GM18907 (cell line): ENCODE measurements around the gene ZIC2.

Experiments
- ATAC-seq: cut with Tn5 transposase; IDR thresholded peaks from one replicate; pipeline ENCODE4 v1.9.1; 2021; ENCODE audit warnings: mild to moderate bottlenecking, moderate library complexity; ENCODE audit not compliant: unreplicated experiment

Gene ZIC2

DNA sequence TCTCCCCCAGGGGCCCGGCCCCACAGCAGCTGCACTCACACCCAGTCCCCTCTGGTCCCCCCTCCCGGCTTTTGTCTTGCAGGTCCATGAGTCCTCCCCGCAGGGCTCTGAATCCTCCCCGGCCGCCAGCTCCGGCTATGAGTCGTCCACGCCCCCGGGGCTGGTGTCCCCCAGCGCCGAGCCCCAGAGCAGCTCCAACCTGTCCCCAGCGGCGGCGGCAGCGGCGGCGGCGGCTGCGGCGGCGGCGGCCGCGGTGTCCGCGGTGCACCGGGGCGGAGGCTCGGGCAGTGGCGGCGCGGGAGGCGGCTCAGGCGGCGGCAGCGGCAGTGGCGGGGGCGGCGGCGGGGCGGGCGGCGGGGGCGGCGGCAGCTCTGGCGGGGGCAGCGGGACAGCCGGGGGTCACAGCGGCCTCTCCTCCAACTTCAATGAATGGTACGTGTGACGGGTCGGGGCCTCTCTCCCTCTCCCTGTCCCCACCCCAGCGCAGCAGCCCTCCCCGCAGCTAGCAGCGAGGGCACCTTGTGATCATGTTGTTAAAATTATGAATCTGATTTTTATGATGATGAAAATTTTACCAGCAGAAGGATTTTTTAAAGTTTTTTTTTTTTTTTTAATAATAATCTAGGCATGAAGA, 3.8 kb downstream of the ZIC2 start:
- ATAC-seq = no peak

DNA sequence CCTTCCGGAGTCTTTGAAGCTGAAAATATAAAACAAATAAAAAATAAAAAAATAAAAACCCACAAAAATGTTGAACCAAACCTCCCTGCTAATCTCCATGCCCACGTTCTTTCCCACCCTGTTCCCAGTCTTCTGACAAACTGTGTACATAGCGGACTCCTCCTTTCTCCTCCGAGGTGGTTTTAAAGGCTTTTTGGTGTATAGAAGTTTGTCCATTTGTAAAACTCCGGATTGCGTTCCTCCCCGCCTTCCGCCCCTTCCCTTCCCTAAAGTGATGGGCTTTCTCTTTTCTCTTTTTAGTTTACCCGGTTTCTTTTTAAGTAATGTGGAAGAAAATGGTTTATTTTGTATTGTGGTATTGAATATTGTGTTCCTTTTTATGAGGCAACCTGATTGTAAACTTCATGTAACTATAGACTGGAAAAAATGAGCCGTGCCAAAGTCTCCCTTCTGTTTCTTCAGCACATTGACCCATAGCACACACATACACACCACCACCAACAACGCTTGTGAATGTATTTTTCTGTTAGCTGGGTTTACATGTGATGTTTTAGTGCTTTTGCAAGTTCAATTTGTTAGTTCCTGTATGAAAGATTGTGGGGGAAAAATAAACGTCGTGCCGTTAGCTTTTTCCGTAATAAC, 4.4 kb downstream of the ZIC2 start:
- no peak for ATAC-seq

DNA sequence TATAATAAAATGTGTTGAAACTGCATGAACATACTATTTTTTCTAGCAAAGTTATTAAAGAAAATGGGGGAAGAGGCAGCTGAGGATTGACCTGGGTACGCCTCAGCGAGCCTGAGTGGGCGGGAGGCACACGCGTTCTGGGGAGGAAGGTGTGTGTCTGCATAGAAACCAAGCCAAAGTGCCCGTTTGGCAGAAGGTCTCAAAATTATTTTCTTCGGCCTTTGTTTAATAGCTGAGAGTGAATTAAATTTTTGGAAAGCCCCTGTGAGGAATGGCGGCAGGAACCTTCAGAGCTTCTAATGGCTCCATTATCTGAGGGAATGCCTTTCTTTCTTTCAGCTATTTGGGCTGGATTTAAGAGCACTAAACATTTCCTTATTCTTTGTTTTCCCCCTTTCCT, 5.2 kb downstream of the ZIC2 start:
- ATAC-seq = no peak

GRCh38 chr13:99987154-99988019, 5.8 kb downstream of the ZIC2 start:
- ATAC-seq = no peak

DNA sequence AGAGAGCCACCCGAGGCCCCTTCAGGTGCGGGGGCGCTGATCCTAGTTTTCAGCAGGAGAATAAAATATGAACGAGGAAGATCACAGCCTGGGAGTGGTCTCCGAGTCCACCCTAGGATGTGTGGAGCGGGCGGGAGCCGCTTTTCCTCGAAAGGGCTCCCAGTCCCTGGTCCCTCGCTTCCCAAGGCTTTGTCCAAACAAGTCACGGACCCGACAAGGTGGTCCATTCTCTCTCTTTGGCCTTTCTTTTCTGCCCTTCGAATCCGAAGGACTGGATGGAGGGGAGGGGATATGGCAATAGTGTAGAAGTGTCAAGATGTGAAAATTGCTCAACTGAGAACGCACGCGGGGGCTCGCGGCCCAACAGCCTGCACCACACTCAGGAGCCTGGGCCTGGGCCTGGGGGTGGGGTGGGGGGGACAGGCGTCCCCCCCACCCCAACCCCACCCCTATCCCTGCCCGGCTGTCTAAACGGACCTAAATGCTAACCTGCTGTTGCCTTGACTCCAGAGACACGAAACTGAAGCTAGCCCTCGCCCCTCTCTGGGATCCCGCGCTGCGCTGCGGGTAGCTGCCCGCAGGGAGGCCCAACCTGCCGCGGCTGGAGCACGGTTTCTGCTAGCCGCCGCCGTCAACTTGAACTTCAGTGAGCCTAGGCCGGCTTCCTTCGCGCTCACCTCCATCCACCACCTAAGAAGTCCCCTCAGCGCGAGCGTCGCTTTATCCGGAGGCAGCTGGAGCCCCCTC, 7.1 kb downstream of the ZIC2 start:
- no peak for ATAC-seq

- no peak for ATAC-seq
Measured at GRCh38 chr13:99989276-99990125, 7.9 kb downstream of the ZIC2 start.

DNA sequence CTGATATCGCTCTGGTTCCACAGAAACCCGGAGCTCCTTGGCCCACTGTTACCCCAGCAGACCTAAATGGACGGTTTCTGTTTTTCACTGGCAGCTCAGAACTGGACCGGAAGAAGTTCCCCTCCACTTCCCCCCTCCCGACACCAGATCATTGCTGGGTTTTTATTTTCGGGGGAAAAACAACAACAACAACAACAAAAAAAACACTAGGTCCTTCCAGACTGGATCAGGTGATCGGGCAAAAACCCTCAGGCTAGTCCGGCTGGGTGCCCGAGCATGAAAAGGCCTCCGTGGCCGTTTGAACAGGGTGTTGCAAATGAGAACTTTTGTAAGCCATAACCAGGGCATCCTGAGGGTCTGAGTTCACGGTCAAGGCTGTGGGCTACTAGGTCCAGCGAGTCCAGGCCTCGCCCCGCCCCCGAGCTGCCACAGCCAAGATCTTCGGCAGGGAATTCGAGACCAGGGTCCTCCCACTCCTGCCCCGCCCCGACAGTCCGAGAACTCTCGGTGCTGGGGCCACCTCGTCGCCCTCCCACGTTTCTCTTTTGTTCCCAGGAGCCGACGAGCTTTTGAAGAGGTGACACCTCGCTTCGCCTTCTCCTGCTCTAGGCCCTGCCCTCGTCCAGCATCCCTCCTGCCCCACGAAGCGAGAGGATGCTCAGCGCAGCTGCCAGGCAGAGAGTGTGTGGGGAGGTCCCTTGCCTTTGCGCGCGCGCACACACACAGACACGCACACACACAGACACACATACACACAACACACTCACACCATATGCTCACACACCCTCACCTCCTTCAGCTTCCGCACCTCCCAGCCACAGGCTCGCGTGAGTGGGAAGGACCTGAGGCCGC, 8.8 kb downstream of the ZIC2 start:
- no peak for ATAC-seq

GRCh38 chr13:99991013-99991827, 9.6 kb downstream of the ZIC2 start:
- ATAC-seq = no peak

- ATAC-seq = no peak
Measured at GRCh38 chr13:99991828-99992775, 10.5 kb downstream of the ZIC2 start.

GRCh38 chr13:99992949-99993351, 11.4 kb downstream of the ZIC2 start:
- ATAC-seq = no peak

- ATAC-seq = no peak
Measured at GRCh38 chr13:99993660-99994637, 12.4 kb downstream of the ZIC2 start.

- ATAC-seq = no peak
Measured at GRCh38 chr13:99994638-99995020, 13.0 kb downstream of the ZIC2 start.

DNA sequence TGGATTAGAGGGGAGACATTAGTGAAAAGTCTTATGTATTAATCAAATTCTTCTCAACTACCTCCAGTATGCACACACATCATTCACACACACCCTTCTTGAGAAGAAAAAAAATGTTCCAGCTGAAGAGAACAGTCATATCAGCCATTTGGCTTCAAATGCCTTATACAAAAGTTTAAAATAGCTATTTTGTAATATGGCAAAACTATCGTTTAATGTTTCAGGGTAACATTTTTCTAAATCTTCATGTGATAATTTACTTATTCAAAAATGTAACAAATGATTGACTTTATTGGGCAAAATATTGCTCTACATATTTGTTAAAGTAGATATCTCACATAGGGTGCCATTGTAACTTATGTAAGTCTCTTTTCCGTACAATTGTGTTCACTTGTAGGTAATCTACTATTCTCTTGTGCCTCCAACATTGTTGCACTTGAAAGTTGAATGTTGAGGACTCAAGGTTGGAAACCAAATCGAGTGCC, 13.6 kb downstream of the ZIC2 start:
- ATAC-seq = no peak

GRCh38 chr13:99995589-99996380, 14.2 kb downstream of the ZIC2 start:
- no peak for ATAC-seq

DNA sequence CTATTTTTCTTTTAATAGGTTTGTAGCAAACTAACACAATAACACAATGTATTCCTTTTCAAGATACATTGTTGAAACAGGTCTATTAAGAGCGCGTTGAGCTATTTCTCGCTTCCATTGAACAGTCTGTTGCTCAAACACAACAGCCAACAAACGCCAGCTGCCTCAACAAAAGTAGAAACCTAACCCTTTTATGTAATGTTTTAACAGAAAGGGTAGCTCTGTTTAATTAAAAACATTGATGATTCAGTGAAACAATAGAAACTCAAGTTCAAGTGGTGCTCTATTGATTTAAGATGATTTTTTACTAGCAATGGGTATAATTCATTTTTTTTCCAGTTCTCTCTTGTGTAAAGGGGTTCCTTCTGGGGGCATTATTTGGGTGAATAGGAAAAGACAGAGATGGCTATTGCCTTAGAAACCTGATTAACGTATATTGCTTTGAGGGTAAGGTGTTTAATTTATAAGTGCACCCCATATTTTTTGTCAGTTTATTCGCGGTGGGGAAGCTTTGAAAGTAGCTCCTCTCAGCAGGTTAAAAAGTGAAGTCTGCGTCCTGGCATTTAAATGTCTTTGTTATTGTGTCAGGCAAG, 14.9 kb downstream of the ZIC2 start:
- ATAC-seq = no peak
